HepG2 (cell line): ENCODE results near the gene PUS1. TPM values are rescaled to one million over a fixed set of nuclear protein-coding genes. Genes with fewer than 3 reads are reported as not detected.

Source experiments
- FOXP1 ChIP-seq, 2 experiments: fragments of 450-650 bp in 1 of 2; IDR thresholded peaks; 2 replicates each; pipeline ENCODE4 v1.6.1; 2017 to 2018; ENCODE audit warnings: antibody characterized with exemption in 1 of 2
- KLF11 ChIP-seq: IDR thresholded peaks from 2 replicates; pipeline ENCODE4 v1.6.1; 2016; ENCODE audit warnings: missing compliant biosample characterization
- RXRA ChIP-seq: sonication (generic); formaldehyde crosslinking; IDR thresholded peaks from 2 replicates; pipeline ENCODE4 v1.5.1; 2020; ENCODE audit warnings: missing genetic modification reagents
- SALL1 ChIP-seq: sonication (generic); formaldehyde crosslinking; IDR thresholded peaks from 2 replicates; pipeline ENCODE4 v1.8.0; 2022; ENCODE audit warnings: mild to moderate bottlenecking, missing genetic modification reagents
- SRF ChIP-seq: IDR thresholded peaks from 2 replicates; pipeline ENCODE4 v1.6.1; 2011; ENCODE audit warnings: mild to moderate bottlenecking, low read depth, low read length, moderate library complexity
- ZNF333 ChIP-seq: sonication (generic); formaldehyde crosslinking; IDR thresholded peaks from 2 replicates; pipeline ENCODE4 v1.4.0; 2020; ENCODE audit warnings: mild to moderate bottlenecking, missing genetic modification reagents, borderline replicate concordance
- polyA plus RNA-seq, 8 experiments: library from polyadenylated mRNA; depleted of rRNA in 3 of 8; stranded (reverse) in 7 of 8; unstranded in 1 of 8; fragments of >200 nt; fragmentation: Illumina TruSeq in 4 of 8; extraction: Trizol in 4 of 8; gene quantifications; 2 replicates each; pipeline versions ENCODE4 v1.2.1 to v1.2.3, GENCODE V29; 2011 to 2016; ENCODE audit warnings: low read depth in 4 of 8, missing spikeins in 1 of 8, mixed read lengths in 1 of 8; ENCODE audit not compliant: insufficient read depth in 1 of 8
- total RNA-seq, 5 experiments: library from RNA; depleted of rRNA; stranded (reverse); fragments of >200 nt; fragmentation: Illumina TruSeq; extraction: Trizol; gene quantifications; 2 replicates each; pipeline ENCODE4 v1.2.3, GENCODE V29; 2016; ENCODE audit warnings: low read depth in 1 of 5
- TF ChIP-seq, protein P1 (sequence below): sonication (generic); formaldehyde crosslinking; IDR thresholded peaks from 2 replicates; pipeline ENCODE4 v1.5.1; 2020; ENCODE audit warnings: mild to moderate bottlenecking, missing genetic modification reagents, moderate library complexity
- TF ChIP-seq, protein P2 (sequence below): sonication (generic); formaldehyde crosslinking; IDR thresholded peaks from 2 replicates; pipeline ENCODE4 v1.5.1; 2020; ENCODE audit warnings: mild to moderate bottlenecking, missing genetic modification reagents, borderline replicate concordance

Gene PUS1
- total and polyA plus RNA-seq, 2 of the 13 experiments (the other 11 are each of a cell fraction or from before 2014, with no cell fraction given) = 19.2 to 24.7 TPM

- TF ChIP-seq, protein P1, sequence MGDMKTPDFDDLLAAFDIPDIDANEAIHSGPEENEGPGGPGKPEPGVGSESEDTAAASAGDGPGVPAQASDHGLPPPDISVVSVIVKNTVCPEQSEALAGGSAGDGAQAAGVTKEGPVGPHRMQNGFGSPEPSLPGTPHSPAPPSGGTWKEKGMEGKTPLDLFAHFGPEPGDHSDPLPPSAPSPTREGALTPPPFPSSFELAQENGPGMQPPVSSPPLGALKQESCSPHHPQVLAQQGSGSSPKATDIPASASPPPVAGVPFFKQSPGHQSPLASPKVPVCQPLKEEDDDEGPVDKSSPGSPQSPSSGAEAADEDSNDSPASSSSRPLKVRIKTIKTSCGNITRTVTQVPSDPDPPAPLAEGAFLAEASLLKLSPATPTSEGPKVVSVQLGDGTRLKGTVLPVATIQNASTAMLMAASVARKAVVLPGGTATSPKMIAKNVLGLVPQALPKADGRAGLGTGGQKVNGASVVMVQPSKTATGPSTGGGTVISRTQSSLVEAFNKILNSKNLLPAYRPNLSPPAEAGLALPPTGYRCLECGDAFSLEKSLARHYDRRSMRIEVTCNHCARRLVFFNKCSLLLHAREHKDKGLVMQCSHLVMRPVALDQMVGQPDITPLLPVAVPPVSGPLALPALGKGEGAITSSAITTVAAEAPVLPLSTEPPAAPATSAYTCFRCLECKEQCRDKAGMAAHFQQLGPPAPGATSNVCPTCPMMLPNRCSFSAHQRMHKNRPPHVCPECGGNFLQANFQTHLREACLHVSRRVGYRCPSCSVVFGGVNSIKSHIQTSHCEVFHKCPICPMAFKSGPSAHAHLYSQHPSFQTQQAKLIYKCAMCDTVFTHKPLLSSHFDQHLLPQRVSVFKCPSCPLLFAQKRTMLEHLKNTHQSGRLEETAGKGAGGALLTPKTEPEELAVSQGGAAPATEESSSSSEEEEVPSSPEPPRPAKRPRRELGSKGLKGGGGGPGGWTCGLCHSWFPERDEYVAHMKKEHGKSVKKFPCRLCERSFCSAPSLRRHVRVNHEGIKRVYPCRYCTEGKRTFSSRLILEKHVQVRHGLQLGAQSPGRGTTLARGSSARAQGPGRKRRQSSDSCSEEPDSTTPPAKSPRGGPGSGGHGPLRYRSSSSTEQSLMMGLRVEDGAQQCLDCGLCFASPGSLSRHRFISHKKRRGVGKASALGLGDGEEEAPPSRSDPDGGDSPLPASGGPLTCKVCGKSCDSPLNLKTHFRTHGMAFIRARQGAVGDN (CRISPR knock-in tag) = 0 out of 2 replicates have a peak, but pooled peaks have one; percentile 10
- no peak for TF ChIP-seq SRF
- TF ChIP-seq KLF11 = no peak
- TF ChIP-seq, protein P2, sequence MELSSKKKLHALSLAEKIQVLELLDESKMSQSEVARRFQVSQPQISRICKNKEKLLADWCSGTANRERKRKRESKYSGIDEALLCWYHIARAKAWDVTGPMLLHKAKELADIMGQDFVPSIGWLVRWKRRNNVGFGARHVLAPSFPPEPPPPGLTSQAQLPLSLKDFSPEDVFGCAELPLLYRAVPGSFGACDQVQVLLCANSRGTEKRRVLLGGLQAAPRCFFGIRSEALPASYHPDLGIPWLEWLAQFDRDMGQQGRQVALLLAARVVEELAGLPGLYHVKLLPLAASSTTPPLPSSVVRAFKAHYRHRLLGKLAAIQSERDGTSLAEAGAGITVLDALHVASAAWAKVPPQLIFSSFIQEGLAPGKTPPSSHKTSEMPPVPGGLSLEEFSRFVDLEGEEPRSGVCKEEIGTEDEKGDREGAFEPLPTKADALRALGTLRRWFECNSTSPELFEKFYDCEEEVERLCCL = no peak
- TF ChIP-seq FOXP1 (IDR thresholded peaks at IDR 0.05) = no peak
- no peak for TF ChIP-seq FOXP1 (CRISPR knock-in tag; IDR thresholded peaks at IDR 0.05)
- no peak for TF ChIP-seq ZNF333
- no peak for TF ChIP-seq RXRA (CRISPR knock-in tag)
- TF ChIP-seq SALL1 (CRISPR knock-in tag) = no peak
These were observed 15.7 kb downstream of the PUS1 start (continued) for GRCh38 chr12:131944601-131945251.
